NCI-H446 treated with DMSO at 0.1 percent for 48 hours (cell line): Measurements from ENCODE around the gene PRR16.
"Not testable (repeated sequence)": the region's sequence is repeated elsewhere in the genome, so short reads cannot be mapped to it uniquely, and the experiment has no call there.

Source experiments
- DNase-seq: peaks from one replicate; lab custom pipeline; 2025; lab: John Stamatoyannopoulos, UW

PRR16 gene

DNA sequence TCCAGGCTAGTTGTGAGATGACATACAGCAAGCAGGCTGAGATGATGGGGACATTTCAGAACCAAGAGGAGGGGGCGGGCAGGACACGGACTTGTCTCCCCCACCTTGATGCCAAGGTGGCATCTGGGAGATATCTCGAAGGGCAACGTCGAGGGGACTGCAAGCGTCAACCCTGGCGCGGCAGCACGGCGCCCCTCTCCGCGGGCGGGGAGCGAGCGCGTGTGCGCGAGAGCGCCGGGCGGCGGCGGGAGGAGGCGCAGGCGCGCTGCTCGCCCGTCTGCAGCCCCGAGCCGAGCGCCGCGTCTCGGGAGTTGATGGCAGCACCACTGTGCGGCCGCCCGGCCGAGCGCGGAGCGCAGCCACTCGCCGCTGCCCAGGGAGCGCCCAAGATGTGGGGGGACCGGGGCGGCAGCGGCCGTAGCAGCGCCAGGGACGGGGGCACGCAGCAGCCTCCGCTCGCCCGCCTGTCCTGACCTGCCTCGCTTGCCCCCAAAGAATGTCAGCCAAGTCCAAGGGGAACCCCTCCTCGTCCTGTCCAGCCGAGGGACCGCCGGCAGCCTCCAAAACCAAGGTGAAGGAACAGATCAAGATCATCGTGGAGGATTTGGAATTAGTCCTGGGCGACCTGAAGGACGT, at the start of gene PRR16:
Gene PRR16, plus strand, starts transcription at position 310 of the 636 bp plus-strand sequence.
- DNase-seq = peak; percentile 6

DNA sequence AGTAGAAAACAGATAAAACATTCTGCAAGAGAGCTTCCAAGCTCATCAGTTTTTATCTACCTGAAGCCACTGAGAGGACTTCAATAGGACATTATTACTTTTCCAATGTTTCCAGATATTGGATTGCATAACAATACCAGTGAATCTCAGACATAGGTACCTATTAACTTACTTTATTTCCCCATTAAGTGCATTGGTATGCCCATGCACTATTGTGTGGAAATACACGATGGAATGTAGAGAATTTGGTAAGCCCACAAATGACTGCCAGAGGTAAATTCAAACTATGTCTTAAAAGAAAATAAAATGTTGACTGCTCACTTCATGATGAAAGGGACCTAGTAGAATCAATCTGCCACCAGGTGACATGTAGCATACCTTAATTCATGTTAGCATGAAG, 48.1 kb upstream of the PRR16 start:
- no peak for DNase-seq

DNA sequence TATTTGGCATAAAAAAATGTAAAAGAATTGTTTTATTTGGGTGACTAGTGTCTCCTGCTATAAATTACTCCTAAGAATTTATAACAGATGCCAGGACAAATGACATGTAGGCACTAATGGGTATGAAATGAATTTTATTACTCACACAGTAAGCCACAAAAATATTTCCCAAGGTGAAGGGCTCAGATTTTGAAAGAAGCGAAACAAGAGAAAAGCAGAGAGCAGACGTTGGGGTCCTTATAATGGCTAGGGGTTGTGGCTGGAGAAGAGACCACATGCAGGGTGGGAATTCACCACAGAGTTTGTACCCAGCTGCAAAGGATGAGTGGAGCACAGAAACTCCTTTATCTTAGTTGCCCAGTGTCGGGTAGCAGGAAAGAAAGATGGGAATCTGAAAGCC, 45.0 kb upstream of the PRR16 start:
- DNase-seq = no peak

DNA sequence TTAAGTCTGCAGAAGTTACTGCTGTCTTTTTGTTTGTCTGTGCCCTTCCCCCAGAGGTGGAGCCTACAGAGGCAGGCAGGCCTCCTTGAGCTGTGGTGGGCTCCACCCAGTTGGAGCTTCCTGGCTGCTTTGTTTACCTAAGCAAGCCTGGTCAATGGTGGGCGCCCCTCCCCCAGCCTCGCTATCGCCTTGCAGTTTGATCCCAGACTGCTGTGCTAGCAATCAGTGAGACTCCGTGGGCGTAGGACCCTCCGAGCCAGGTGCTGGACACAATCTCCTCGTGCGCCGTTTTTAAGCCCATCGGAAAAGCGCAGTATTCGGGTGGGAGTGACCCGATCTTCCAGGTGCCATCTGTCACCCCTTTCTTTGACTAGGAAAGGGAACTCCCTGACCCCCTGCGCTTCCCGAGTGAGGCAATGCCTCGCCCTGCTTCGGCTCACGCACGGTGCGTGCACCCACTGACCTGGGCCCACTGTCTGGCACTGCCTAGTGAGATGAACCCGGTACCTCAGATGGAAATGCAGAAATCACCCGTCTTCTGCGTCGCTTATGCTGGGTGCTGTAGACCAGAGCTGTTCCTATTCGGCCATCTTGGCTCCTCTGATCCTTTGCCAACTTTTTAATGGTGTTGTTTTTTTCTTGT, 37.3 kb upstream of the PRR16 start:
- not testable (repeated sequence) for DNase-seq

DNA sequence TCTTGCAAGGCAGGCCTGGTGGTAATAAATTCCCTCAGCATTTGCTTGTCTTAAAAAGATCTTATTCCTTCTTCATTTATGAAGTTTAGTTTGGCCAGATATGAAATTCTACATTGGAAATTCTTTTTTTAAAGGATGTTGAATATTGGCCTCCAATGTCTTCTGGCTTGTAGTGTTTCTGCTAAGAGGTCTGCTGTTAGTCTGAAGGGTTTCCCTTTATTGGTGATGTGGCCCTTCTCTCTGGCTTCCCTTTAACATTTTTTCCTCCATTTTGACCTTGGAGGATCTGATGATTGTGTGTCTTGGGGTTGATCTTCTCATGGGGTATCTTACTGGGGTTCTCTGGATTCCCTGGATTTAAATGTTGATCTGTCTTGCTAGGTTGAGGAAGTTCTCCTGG, 33.5 kb upstream of the PRR16 start:
- no peak for DNase-seq

DNA sequence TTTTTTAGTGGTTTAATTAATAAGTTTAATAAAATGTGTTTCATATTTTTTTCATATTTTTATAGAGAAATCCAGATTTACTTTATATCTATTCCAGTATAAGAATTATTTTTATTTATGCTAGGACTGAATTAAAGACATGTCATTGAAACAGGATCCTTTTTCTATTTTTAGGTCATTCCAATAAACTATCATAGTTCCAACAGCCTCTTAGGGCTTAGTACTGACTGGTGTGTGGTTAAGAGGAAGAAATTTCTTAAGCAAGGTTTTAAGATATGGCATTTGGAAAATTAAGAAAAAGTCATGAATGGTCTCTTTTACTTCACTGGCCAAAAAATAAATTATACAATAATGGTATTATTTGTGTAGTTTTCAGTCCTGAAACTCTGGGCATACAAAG, 31.2 kb upstream of the PRR16 start:
- no peak for DNase-seq

DNA sequence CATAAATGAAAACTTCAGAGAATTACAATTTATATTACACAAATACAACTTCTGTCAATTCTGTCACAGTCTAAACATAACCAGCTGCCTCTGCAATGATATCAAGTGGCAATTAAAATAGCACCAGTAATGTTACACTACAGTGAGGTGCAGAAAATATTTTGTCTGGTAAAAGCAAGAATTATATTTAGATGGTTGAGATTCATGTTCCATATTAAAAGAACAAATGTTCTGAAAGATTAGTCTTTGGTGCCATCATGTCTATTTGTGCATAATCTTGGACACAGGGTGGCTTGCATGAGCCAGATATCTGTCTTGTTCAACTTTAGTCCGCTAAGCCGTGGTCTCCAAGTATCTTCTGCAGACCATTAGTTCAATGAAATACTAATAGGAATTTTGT, 29.0 kb upstream of the PRR16 start:
- no peak for DNase-seq

DNA sequence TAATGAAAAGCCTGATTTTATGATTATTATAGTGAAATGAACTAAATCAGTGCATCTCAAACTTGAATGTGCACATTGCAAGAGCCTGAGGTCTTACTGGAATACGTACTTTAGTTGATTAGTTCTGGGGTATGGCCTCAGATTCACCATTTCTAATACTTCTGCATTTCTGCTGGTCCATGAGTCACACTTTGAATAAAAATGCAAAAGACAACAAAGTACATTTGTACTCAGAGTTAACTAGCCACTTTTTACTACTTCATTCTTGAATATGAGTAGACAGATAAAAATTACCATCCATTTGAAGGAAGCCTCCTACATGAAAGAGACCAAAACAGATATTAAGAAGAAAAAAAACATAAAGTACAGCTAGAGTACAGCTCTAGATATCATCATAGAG, 27.1 kb upstream of the PRR16 start:
- no peak for DNase-seq

DNA sequence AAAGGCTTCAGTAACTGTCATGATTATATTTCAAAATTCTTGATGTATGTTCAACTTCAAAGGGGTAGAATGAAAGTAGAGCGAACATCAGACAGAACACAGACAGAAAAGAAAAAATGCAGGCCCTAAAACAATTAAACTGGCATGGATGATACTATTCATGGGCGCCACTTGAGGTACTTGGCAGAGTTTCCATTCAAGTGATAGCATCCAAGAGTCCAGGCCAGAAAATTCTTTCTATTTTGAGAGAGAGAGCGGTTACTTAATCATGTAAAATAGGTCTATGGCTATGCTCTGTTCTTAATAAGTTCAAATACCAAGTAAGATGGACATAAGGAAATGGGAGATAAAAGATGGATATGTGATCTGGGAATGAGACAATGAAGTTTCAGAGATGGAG, 21.4 kb upstream of the PRR16 start:
- no peak for DNase-seq

DNA sequence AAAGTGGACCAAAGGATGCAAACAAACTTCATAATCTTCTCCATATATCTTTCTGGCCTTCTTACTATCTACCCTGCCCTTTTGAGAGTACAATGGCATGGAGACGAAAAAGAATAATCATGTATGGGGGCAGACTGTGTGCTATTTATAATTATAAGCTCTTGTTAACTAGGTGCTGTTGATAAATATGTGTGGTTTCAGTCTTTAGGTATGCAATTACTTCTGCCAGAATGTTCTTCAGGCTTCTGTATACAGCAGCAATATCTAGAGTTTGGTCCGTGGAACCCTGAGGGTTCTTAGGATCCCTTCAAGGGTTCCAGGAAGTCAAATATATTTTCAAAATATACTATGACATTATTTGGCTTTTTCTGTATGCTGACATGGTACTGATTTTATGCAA, 20.5 kb upstream of the PRR16 start:
- DNase-seq = no peak

DNA sequence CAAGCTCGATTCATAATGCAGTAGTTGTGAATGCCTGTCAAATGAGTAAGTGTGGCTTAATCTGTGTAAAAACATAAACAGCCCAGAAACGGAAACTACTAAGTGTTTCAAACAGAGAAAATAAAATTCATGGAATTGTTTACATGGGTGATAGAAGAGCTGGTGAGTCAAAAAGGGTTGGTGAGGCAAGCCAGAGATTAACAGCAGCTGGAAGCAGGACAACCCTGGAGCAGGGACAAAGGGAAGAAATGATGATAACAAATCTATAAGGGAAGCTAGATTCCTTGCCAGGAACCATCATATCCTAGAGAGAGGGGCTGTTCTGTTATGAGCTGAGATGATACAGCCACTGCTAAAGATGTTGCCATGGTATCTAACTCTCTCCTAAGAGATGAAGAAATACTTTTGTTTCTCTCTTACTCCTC, 18.0 kb upstream of the PRR16 start:
- no peak for DNase-seq

DNA sequence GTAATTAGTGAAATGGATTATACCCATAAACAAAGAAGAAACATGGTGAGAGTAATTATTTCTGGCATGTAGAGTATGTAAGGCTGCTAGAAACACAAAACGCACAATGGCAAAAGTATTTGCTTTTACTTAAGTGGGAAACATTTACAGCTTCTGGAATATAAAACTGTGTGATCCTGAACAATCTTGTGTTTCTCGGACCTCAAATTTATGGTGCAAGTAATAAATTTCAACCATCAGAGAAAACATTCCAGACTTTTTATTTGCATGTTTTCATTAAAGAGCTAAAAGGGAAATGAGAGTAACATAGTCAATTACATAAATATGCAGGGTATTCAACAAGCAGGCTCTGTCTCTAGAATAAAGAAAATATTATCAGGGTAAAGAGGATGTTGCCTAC, 17.2 kb upstream of the PRR16 start:
- no peak for DNase-seq

DNA sequence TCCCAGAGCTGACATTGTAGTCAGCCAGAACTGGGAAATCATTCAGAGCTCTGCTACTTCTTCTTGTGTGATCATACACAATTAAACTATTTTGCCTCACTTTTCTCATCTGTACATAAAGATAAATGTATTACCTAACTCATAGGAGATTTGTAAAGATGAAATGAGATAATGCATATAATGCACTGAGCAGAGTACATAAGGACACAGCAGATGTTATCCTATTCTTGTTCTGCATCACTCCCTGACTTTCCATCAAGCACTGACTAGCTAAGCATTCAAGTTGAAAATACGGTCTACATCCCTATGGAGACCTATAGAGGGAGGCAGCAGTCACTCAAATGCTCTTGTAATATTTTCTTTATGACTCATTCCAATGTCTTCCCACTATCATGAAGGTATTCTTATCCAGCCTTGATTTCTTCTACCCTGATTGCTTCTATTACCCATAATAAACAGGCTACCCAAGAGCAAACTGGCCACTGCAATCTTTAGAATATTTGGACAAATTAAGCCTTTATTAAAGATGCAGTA, 16.3 kb upstream of the PRR16 start:
- DNase-seq = no peak

DNA sequence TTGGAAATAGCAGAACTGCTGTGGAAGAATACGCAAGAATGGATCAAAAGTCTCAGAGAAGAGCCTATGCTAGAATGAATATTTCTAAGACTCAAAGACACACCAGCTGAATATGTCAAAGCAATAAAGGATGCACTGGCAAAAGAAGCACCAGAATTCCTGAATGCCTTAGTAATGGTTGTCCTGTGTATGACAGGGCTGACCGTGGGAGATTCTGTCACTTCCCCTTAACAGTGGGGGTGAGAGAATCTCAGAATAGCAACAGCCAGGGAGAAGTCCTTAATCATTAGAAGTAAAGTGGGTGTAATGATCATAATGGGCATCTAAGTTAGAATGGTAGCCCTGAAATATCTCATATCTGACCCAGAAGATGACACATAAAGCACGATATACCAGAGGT, 14.6 kb upstream of the PRR16 start:
- no peak for DNase-seq

DNA sequence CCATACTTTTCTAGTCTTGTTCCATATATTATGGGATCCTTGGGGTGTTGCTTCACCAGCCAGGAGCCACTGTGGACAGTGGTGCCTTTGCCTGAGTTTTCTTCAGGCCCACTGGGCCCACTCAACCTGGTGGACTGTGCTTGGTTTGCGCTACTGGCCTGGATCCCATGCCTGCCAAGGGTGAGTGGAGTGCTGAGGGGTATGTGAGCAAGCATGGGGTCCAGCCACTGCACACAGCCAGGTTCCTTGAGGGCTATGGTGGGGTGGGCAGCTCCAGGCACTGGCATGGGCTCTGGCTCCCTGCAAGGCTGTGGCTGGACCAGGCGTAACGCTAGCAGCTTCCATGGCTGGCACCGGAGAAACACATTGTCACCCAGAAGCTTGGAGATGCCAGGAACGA, 13.2 kb upstream of the PRR16 start:
- DNase-seq = no peak

DNA sequence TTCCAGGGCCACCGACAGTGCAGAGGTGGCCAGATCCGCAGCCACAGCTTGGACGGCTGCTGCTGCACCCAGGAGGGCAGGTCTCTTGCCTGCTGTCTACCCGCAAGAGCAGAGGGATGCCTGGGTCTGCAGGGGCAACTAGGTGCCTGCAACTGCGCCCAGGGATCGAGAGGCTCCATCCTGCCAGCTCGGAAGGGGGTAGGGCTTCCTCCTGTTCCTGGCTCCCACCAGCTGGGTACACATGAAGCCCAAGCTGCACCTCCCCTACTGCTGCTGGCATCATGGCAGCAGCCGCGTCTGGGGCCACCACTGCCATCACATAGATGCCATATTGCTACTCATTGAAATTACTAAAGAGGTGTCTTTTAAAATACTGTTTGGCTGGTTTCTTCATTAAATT, 12.7 kb upstream of the PRR16 start:
- no peak for DNase-seq

DNA sequence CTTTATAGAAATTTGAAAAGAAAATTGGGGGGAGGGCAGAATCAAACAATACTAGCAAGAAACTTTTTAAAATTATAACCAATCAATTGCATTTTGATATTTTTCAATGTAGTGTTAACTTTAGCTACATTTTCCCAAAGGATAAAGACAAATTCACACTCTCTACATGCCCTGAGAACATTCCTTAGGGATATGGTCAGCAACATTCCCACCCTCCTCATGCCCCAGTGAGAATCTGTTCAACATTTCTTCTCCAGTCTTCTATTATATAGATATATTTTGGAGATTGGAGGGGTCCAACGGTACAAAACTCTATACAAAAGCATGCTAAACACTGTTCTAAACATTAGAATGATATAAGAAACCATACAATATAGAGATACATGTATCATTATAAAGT, 11.6 kb upstream of the PRR16 start:
- DNase-seq = no peak

DNA sequence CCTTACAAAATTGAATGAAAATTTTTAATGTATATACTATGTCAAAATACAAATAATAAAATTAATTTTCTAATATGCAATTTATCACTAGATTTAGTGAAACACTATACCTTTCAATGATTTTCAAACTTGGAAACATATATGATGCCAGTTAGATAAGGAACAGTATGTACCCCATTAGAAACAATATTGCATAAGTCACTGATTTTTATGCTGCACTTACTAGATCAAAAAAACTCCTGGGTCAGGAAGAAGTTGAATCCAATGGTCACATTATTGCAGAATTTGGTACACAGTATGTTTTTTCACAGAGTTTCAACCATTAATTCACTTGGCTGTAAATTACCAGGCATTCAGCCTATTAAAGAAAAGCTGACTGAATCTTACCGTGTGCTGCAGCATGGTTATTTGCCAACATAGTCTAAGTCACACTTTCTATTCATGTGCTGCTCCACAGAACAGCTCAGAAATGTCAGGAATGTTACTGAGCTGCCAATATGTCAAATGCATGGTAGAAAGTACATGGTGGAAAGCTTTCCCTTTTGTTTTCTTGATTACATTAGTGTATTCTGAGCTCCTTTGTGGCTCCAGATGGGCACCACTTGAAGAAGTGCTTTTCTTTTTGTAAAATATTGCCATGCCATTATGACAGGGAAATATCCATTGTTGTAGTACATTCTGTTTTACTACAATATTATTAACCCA, 9.9 kb upstream of the PRR16 start:
- DNase-seq = peak; percentile 6

DNA sequence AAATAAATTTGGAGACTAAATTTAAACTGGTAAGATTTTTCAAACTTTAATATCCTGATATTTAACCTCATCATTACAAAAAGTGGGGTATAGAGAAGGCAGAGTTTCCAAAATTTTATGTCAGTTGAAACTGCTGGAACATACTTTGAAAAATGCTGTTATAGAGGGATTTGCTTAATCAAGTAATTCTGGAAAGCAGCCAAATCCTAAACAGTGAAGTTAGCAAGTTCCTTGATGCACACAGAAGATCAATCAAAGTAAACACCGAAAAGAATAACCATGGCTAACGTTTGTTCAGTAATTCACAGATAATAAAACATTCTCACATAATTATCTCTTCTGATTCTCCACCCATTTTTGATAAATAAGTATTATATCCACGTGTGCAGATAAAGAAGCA, 8.1 kb upstream of the PRR16 start:
- DNase-seq = no peak

DNA sequence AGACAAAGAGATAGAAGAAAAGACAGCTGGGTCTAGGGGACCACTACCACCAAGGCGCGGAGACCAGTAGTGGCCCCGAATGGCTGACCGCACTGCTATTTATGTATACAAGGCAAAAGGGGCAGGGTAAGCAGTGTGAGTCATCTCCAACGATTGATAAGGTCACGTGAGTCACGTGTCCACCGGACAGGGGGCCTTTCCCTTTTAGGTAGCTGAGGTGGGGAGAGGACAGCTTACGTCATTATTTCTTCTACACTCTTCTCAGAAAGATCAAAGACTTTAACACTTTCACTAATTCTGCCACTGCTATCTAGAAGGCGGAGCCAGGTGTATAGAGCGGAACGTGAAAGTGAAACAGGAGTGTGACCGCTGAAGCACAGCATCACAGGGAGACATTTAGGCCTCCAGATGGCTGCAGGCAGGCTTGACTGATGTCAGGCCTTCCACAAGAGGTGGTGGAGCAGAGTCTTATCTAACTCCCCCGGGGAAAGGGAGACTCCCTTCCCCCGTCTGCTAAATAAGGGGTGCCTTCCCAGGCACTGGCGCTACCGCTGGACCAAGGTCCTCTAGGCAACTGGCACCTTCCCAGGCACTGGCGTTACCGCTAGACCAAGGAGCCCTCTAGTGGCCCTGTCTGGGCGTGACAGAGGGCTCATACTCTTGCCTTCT, 6.1 kb upstream of the PRR16 start:
- no peak for DNase-seq

DNA sequence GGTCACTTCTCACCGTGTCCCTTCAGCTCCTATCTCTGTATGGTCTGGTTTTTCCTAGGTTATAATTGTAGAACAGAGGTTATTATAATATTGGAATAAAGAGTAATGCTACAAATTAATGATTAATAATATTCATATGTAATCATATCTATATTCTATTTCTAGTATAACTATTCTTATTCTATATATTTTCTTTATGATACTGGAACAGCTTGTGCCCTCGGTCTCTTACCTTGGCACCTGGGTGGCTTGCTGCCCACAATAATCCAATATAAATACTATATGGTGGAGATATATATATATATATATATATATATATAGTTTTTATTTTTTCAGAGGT, 5.6 kb upstream of the PRR16 start:
- not testable (repeated sequence) for DNase-seq

DNA sequence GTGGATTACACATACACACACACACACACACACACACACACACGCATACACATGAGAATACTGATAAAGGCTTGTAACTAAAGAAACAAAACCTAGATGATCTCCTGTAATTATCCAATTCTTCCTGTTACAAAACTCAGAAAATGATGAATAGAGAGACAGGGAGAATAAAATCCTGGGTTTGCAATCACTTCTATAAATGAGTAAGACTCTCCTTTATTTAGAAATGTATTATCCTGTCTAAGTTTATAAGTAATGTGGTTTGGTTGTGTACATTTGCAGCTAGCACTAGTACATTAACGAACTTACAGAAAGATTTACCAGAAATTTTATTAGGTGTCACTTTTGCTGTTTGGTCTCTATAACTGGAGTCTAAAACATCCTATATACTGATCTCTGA, 2.8 kb upstream of the PRR16 start:
- no peak for DNase-seq
